ENCODE measurements around the gene MYO16. TPM values are rescaled to one million over a fixed set of nuclear protein-coding genes. Genes with fewer than 3 reads are reported as not detected.
A peak's percentile ranks its signal among the peaks of the same experiment; 100 is the strongest.

The MYO16 gene
- total and polyA plus RNA-seq, 3 donors from 2014 or later, result 3.1 to 4.0 (median 3.4) TPM

DNA sequence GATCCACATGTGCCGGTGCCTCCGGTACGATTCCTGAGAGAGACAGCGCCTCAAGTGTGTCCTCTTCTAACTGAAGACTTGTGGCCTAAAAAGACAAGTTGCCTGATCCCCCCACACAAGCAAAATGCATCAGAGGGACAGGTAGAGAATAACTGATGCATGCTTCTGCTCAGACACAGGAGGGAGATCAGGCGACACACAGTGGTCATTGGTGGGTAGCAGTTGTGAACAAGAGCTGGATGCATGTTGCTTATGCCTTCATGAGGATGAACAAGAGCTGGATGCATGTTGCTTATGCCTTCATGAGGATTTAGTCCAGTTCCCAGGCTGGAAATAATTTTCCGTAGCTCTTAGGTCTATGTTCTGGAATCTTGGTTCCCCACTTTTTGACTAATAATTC, 505.6 kb downstream of the MYO16 start:
- intact Hi-C loops (cut with DNase I; ENCODE audit: low total_unique reads), result no loop called here
- Histone ChIP-seq H3K27ac (no peak overlapping the region), H3K9me3 (no peaks in the 10 kb centered on the region), H3K4me1 (no peaks in the 10 kb centered on the region), H3K36me3 (ENCODE audit: low read depth, missing control alignments) (no peaks in the 10 kb centered on the region), H3K27me3 (no peaks in the 10 kb centered on the region), H3K4me3 (no peak overlapping the region)
- TF ChIP-seq POLR2A (IDR thresholded peaks at IDR 0.05) (no peak), CTCF (IDR thresholded peaks at IDR 0.05) (no peak)
- 90 to 94% methylated on average over 6 of the region's 6 CpGs for WGBS, 2 donors
- no peak for DNase-seq

DNA sequence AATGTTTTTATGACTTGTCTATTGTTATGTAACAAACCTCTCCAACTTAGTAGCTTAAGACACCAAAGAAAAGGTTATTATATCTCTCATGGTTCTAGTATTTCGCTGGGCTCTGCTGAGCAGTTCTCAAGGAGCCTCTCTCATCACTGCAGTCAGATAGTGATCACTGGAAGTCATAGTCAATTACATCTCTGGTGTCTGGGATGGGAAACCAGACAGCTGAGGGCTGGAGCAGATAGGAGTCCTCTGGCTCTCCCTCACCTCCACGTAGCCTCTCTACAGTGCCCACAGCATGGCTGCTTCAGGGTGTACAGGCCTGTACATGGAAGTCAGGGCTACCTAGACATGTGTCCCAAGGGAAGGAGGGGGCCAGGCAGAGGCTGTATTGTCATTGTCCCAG, 507.5 kb downstream of the MYO16 start:
- TF ChIP-seq POLR2A (IDR thresholded peaks at IDR 0.05), result no peak
- TF ChIP-seq CTCF (IDR thresholded peaks at IDR 0.05), result no peak
- Histone ChIP-seq H3K27me3 (no peaks in the 10 kb centered on the region), H3K4me1 (no peaks in the 10 kb centered on the region), H3K36me3 (ENCODE audit: low read depth, missing control alignments) (no peaks in the 10 kb centered on the region), H3K9me3 (no peaks in the 10 kb centered on the region), H3K4me3 (no peak overlapping the region), H3K27ac (no peak overlapping the region)
- intact Hi-C loops (cut with DNase I; ENCODE audit: low total_unique reads), result no loop called here
- no peak for DNase-seq
- 89 to 96% methylated on average over 2 of the region's 2 CpGs for WGBS, 2 donors

DNA sequence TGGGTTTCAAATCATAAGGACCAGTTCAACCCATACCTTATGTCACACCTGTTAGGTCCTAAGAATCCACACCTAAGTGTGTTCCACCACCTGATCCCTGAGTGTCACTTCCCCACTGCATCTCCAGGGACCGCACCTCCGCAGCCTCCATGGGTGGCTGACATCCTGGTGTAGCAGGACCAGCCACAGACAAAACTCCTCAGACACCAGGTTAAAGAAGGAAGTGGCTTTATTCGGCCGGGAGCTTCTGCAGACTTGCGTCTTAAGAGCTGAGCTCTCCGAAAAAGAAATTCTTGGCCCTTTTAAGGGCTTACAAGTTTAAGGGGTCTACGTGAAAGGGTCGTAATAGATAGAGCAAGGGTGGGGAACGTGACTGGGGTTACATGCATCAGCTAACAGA, 509.9 kb downstream of the MYO16 start:
- intact Hi-C loops (cut with DNase I; ENCODE audit: low total_unique reads), result no loop called here
- TF ChIP-seq CTCF (IDR thresholded peaks at IDR 0.05) (no peak), POLR2A (IDR thresholded peaks at IDR 0.05) (no peak)
- Histone ChIP-seq H3K27ac (no peak overlapping the region), H3K27me3 (no peaks in the 10 kb centered on the region), H3K36me3 (ENCODE audit: low read depth, missing control alignments) (no peaks in the 10 kb centered on the region), H3K9me3 (no peaks in the 10 kb centered on the region), H3K4me3 (no peak overlapping the region), H3K4me1 (no peaks in the 10 kb centered on the region)
- no peak for DNase-seq
- 82 to 93% methylated on average over 9 of the region's 9 CpGs for WGBS, 2 donors

DNA sequence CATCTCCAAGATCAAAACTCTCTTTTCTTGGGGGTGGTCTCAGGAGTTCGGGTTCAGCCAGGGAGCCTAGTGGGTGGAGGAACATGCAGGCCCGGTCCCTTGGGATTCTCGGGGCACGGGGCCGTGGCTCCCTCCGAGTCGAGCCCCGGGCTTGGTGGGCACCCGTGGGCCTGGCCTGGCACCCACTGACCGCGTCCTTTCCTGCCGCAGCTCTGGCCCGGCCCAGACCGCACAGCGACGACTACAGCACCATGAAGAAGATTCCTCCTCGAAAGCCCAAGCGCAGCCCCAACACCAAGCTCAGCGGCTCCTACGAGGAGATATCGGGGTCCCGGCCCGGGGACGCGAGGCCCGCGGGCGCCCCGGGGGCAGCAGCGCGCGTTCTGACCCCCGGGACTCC, 510.6 kb downstream of the MYO16 start:
- 40 to 73% methylated on average over 1 to 21 of the region's 33 CpGs for WGBS, 2 donors
- no peaks in the 10 kb centered on the region for H3K9me3 ChIP-seq
- peak overlapping the region; percentile 36 to 39 for H3K4me3 ChIP-seq

More for the DNA sequence above, 510.6 kb downstream of the MYO16 start:
- H3K4me1 ChIP-seq, result no peaks in the 10 kb centered on the region
- intact Hi-C loops (cut with DNase I; ENCODE audit: low total_unique reads), result loop anchor here (10.0 kb wide), 1 partner anchor 645 kb away; the partner anchor contains the start of gene IRS2
- DNase-seq, result no peak
- no peak overlapping the region for H3K27ac ChIP-seq
- no peaks in the 10 kb centered on the region for H3K27me3 ChIP-seq
- TF ChIP-seq POLR2A (IDR thresholded peaks at IDR 0.05) (no peak), CTCF (IDR thresholded peaks at IDR 0.05) (no peak)
- H3K36me3 ChIP-seq (ENCODE audit: low read depth, missing control alignments), result no peaks in the 10 kb centered on the region
